GM21576 (cell line): ENCODE results near the gene FOXK2.

ENCODE experiments used
- ATAC-seq: cut with Tn5 transposase; IDR thresholded peaks from one replicate; pipeline ENCODE4 v1.9.1; 2021; ENCODE audit warnings: mild to moderate bottlenecking, moderate library complexity; ENCODE audit not compliant: unreplicated experiment

The FOXK2 gene

GRCh38 chr17:82632451-82632850 is 112.9 kb downstream of the FOXK2 start:
- ATAC-seq: no peak

- no peak for ATAC-seq
These were observed 113.8 kb downstream of the FOXK2 start for GRCh38 chr17:82633343-82633742.

- no peak for ATAC-seq
These were observed 117.4 kb downstream of the FOXK2 start for GRCh38 chr17:82636626-82637598.

- no peak for ATAC-seq
These were observed 118.7 kb downstream of the FOXK2 start for GRCh38 chr17:82638183-82638773.

- ATAC-seq: no peak
These were observed 120.1 kb downstream of the FOXK2 start for GRCh38 chr17:82639628-82640027.

GRCh38 chr17:82640036-82640435 is 120.5 kb downstream of the FOXK2 start:
- ATAC-seq: no peak

GRCh38 chr17:82642022-82642421 is 122.5 kb downstream of the FOXK2 start:
- ATAC-seq: no peak

GRCh38 chr17:82644148-82644547 is 124.6 kb downstream of the FOXK2 start:
- no peak for ATAC-seq

- no peak for ATAC-seq
These were observed 126.0 kb downstream of the FOXK2 start for GRCh38 chr17:82645516-82645915.

GRCh38 chr17:82647593-82648164 is 128.1 kb downstream of the FOXK2 start:
- peak; percentile 14 for ATAC-seq

- ATAC-seq: peak; percentile 73
These were observed 128.7 kb downstream of the FOXK2 start, which contains the start of gene WDR45B for GRCh38 chr17:82648165-82648668. WDR45B (minus strand) TSS chr17:82648444; CDS start chr17:82648340, 104 bp downstream.

GRCh38 chr17:82648742-82649331 is 129.3 kb downstream of the FOXK2 start:
- ATAC-seq: no peak

GRCh38 chr17:82649501-82650261 is 130.1 kb downstream of the FOXK2 start:
- ATAC-seq: no peak

GRCh38 chr17:82650723-82651122 is 131.2 kb downstream of the FOXK2 start:
- no peak for ATAC-seq

GRCh38 chr17:82653651-82654528 is 134.4 kb downstream of the FOXK2 start:
- ATAC-seq: no peak
